Smooth muscle cell (in vitro differentiated cells): Measurements from ENCODE around the gene CMIP. TPM values are rescaled to one million over a fixed set of nuclear protein-coding genes. Genes with fewer than 3 reads are reported as not detected.
A peak's percentile ranks its signal among the peaks of the same experiment; 100 is the strongest.

Experiments
- DNase-seq: peaks from one replicate; lab custom pipeline; 2025; ENCODE audit not compliant: unreplicated experiment; lab: John Stamatoyannopoulos, UW
- H2AFZ ChIP-seq: fragments of 200-600 bp; sonication (generic); 2 replicates; pipeline ENCODE4 v1.6.0; 2016; ENCODE audit warnings: antibody characterized with exemption, low read depth, mild to moderate bottlenecking
- H3F3A ChIP-seq: fragments of 200-600 bp; sonication (generic); 2 replicates; pipeline ENCODE4 v1.6.0; 2017; ENCODE audit warnings: antibody characterized with exemption, low read depth
- H3K27ac ChIP-seq: fragments of 200-600 bp; sonication (generic); 2 replicates; pipeline ENCODE4 v1.5.1; 2016; ENCODE audit warnings: low read depth, mild to moderate bottlenecking
- H3K27me3 ChIP-seq: fragments of 200-600 bp; sonication (generic); 2 replicates; pipeline ENCODE4 v1.6.1; 2016; ENCODE audit warnings: low read depth, mild to moderate bottlenecking
- H3K36me3 ChIP-seq: fragments of 200-600 bp; sonication (generic); 2 replicates; pipeline ENCODE4 v1.5.1; 2016; ENCODE audit warnings: low read depth
- H3K4me1 ChIP-seq: fragments of 200-600 bp; sonication (generic); 2 replicates; pipeline ENCODE4 v1.5.1; 2016; ENCODE audit warnings: low read depth
- H3K4me2 ChIP-seq: fragments of 200-600 bp; sonication (generic); 2 replicates; pipeline ENCODE4 v1.6.0; 2016; ENCODE audit warnings: mild to moderate bottlenecking
- H3K4me3 ChIP-seq: fragments of 200-600 bp; sonication (generic); 2 replicates; pipeline ENCODE4 v1.5.1; 2016; ENCODE audit warnings: mild to moderate bottlenecking
- H3K79me2 ChIP-seq: fragments of 200-600 bp; sonication (generic); 2 replicates; pipeline ENCODE4 v1.6.0; 2016; ENCODE audit warnings: low read depth, mild to moderate bottlenecking
- H3K9ac ChIP-seq: fragments of 200-600 bp; sonication (generic); 2 replicates; pipeline ENCODE4 v1.6.0; 2016; ENCODE audit warnings: low read depth
- H3K9me3 ChIP-seq: fragments of 200-600 bp; sonication (generic); replicated peaks from 2 replicates; pipeline ENCODE4 v1.5.1; 2016; ENCODE audit warnings: low read depth
- H4K20me1 ChIP-seq: fragments of 200-600 bp; sonication (generic); 2 replicates; pipeline ENCODE4 v1.6.0; 2016; ENCODE audit warnings: low read depth
- WGBS: methylation state at CpG from one replicate; pipeline ENCODE4 v1.1.7; 2016; ENCODE audit warnings: low lambda C conversion rate; 5-methylcytosine and 5-hydroxymethylcytosine counted together
- polyA plus RNA-seq: library from polyadenylated mRNA; unstranded; fragments of >200 nt; fragmentation: Nextera tagmentation; extraction: Ambion mirVana; gene quantifications from 2 replicates; pipeline ENCODE4 v1.2.1, GENCODE V29; 2016
- total RNA-seq: library from RNA; depleted of rRNA; stranded (reverse); fragments of >200 nt; gene quantifications from 2 replicates; pipeline ENCODE4 v1.2.3, GENCODE V29; 2014
- TF ChIP-seq, protein P1 (sequence below): fragments of 200-600 bp; sonication (generic); IDR thresholded peaks from 2 replicates; pipeline ENCODE4 v1.5.1; 2017; ENCODE audit warnings: borderline replicate concordance, mild to moderate bottlenecking, antibody characterized with exemption; ENCODE audit not compliant: insufficient read depth, poor library complexity, severe bottlenecking

The CMIP gene
- total and polyA plus RNA-seq, 2 experiments from 2014 or later, result 2.5 to 44.5 TPM

DNA sequence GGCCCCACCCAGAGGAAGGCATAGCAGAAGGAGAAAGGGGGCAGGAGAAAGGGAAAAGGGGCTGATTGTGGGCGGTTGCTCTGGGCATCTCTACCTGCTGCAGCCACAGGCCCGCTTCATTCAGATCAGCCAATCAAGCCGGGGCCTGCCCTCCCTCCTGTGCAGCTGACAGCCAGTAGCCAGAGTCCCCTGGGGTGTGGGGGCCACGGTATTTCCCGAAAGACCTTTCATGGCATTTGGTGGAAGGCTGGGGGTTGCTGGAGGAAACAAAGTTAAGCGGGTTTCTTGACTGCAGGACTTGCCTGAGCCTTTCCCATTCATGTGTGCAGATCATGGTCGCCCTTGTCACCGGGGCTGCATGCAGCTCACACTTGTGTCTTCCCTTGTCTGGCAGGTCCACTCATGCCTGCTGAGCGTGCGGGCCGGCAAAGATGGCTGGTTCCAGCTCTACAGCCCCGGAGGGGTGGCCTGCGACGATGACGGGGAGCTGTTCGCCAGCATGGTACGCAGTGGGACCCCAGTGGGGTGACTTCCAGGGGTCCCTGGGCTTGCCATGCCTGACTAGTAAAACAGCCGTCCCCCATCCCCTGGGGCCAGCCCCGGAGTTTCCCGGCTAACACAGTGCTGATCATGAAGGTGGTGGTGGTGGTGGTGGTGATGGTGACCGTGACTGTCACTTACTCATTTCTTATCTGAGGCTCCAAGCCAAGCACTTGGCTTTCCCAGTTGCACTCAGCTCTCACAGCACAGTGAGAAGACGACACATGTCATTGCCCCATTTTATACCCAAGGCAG lies 251.8 kb downstream of the CMIP start:
- Histone ChIP-seq H3K4me3 (no peak overlapping the region), H4K20me1 (no peaks in the 10 kb centered on the region), H3K4me1 (peaks cover 17% of the 10 kb centered on the region), H3K36me3 (no peaks in the 10 kb centered on the region), H3F3A (peaks cover 7% of the 10 kb centered on the region), H3K9me3 (no peaks in the 10 kb centered on the region), H3K9ac (no peak overlapping the region), H3K27ac (no peak overlapping the region), H2AFZ (no peak overlapping the region), H3K79me2 (no peaks in the 10 kb centered on the region), H3K27me3 (no peaks in the 10 kb centered on the region), H3K4me2 (no peak overlapping the region)
- TF ChIP-seq, protein P1, sequence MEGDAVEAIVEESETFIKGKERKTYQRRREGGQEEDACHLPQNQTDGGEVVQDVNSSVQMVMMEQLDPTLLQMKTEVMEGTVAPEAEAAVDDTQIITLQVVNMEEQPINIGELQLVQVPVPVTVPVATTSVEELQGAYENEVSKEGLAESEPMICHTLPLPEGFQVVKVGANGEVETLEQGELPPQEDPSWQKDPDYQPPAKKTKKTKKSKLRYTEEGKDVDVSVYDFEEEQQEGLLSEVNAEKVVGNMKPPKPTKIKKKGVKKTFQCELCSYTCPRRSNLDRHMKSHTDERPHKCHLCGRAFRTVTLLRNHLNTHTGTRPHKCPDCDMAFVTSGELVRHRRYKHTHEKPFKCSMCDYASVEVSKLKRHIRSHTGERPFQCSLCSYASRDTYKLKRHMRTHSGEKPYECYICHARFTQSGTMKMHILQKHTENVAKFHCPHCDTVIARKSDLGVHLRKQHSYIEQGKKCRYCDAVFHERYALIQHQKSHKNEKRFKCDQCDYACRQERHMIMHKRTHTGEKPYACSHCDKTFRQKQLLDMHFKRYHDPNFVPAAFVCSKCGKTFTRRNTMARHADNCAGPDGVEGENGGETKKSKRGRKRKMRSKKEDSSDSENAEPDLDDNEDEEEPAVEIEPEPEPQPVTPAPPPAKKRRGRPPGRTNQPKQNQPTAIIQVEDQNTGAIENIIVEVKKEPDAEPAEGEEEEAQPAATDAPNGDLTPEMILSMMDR, result no peak
- no peak for DNase-seq
- WGBS, result 82% methylated on average over 22 of the region's 22 CpGs

DNA sequence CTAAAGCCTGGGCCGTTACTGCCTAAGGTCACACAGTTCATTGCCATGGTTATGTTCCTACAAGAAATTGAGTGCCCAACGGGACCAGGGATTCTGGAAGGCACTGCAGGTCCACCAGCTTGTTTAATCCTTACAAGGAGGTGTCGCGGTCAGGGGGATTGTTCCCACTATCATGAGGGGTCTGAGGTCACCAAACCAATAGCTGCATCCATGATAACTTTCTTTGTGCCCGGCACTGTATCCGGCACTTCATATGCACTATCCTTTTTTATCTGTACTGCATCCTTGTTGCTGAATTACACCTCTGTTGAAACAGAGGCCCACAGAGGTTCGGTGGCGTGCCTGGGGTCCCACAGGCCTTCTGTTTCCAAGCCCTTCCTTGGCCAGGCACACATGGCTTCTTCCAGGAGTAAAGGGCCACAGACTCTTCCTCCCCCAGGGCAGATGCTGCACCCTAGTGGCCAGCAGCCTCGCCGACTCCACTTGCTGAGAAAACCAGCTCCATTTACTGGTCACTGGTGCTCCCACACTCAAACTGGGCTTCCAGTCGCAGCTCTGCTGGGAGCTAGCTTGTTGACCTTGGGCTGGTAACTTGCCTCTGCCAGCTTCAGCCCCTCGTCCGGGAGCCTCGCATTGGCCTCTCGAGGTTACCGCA lies 252.5 kb downstream of the CMIP start:
- peaks cover 6% of the 10 kb centered on the region for H3F3A ChIP-seq
- no peak overlapping the region for H3K4me3 ChIP-seq
- no peak overlapping the region for H3K9ac ChIP-seq
- DNase-seq, result no peak
- H3K4me1 ChIP-seq, result peaks cover 17% of the 10 kb centered on the region
- H2AFZ ChIP-seq, result no peak overlapping the region
- TF ChIP-seq, protein P1, result peak; percentile 45
- no peak overlapping the region for H3K4me2 ChIP-seq
- H3K27me3 ChIP-seq, result no peaks in the 10 kb centered on the region
- 87% methylated on average over 15 of the region's 16 CpGs for WGBS
- H4K20me1 ChIP-seq, result no peaks in the 10 kb centered on the region
- H3K36me3 ChIP-seq, result no peaks in the 10 kb centered on the region
- no peak overlapping the region for H3K27ac ChIP-seq
- H3K9me3 ChIP-seq, result no peaks in the 10 kb centered on the region
- no peaks in the 10 kb centered on the region for H3K79me2 ChIP-seq

DNA sequence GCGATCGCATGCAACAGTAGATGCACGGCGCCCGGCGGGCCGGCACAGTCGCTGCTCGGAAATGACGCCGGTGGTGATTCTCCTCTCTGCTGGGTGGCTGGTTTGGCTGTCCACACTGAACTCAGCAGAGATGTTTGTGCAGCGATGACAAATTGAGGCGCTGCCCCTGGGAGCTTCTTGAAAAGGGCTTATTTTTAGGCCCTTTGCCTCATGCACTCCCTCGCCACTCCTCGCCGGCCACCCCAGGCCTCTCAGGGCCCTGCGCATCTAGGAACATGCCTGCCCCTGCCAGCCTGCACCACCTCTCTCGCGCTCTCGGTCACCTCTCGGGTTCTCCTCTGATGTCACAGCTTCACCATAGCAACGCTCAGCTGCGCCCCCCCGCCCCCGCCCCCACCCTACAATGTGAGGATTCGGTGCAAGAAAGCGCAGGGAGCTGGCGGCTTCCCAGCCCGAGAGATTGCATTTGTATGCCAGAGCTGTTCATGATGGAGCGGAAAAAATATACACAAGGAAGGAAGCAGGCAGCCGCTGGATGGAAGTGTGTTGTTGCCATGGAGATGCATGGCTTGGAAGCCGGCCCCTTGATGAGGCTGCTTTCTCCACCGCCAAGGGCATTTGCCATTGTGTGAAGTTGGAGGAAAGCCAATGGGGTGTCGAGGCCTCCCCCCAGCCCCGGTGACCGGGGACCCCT lies 253.2 kb downstream of the CMIP start:
- 91% methylated on average over 36 of the region's 36 CpGs for WGBS
- H3K9ac ChIP-seq, result no peak overlapping the region
- TF ChIP-seq, protein P1, result no peak
- no peaks in the 10 kb centered on the region for H3K79me2 ChIP-seq
- no peak for DNase-seq
- H3K27ac ChIP-seq, result no peak overlapping the region
- H3F3A ChIP-seq, result peaks cover 3% of the 10 kb centered on the region
- no peak overlapping the region for H3K4me2 ChIP-seq
- no peaks in the 10 kb centered on the region for H3K9me3 ChIP-seq
- no peaks in the 10 kb centered on the region for H4K20me1 ChIP-seq
- peaks cover 17% of the 10 kb centered on the region for H3K4me1 ChIP-seq
- no peak overlapping the region for H3K4me3 ChIP-seq
- H2AFZ ChIP-seq, result no peak overlapping the region
- H3K36me3 ChIP-seq, result no peaks in the 10 kb centered on the region
- H3K27me3 ChIP-seq, result no peaks in the 10 kb centered on the region
